Trophoblast cell (in vitro differentiated cells and primary cell): ENCODE results near the gene MAMLD1.

Source experiments
- DNase-seq, 2 donors: peaks; one replicate each; pipeline ENCODE4 v3.0.0-alpha.2; 2016
- H2AFZ ChIP-seq: 2 replicates; pipeline ENCODE4 v1.6.1; 2013; ENCODE audit warnings: low read length, moderate library complexity, mild to moderate bottlenecking; ENCODE audit not compliant: insufficient read depth, poor library complexity
- H2AK5ac ChIP-seq: 2 replicates; pipeline ENCODE4 v1.6.1; 2013; ENCODE audit warnings: mild to moderate bottlenecking, low read length
- H2BK120ac ChIP-seq: 2 replicates; pipeline ENCODE4 v1.6.1; 2013; ENCODE audit warnings: low read length, mild to moderate bottlenecking, moderate library complexity; ENCODE audit not compliant: insufficient read depth, poor library complexity
- H2BK12ac ChIP-seq: 2 replicates; pipeline ENCODE4 v1.6.1; 2013; ENCODE audit warnings: mild to moderate bottlenecking, low read length, moderate library complexity
- H2BK5ac ChIP-seq: 2 replicates; pipeline ENCODE4 v1.6.1; 2013; ENCODE audit warnings: low read length, low read depth, moderate library complexity, mild to moderate bottlenecking; ENCODE audit not compliant: poor library complexity
- H3K14ac ChIP-seq: 2 replicates; pipeline ENCODE4 v1.6.1; 2013; ENCODE audit warnings: mild to moderate bottlenecking, low read length
- H3K18ac ChIP-seq: 2 replicates; pipeline ENCODE4 v1.6.1; 2013; ENCODE audit warnings: mild to moderate bottlenecking, low read length
- H3K23ac ChIP-seq: 2 replicates; pipeline ENCODE4 v1.6.1; 2013; ENCODE audit warnings: low read length
- H3K27ac ChIP-seq: 2 replicates; pipeline ENCODE4 v1.5.1; 2013; ENCODE audit warnings: low read depth, mild to moderate bottlenecking, inconsistent platforms, low read length, moderate library complexity
- H3K27me3 ChIP-seq: 2 replicates; pipeline ENCODE4 v1.6.1; 2013; ENCODE audit warnings: inconsistent platforms, mild to moderate bottlenecking, low read length, moderate library complexity; ENCODE audit not compliant: insufficient read depth
- H3K36me3 ChIP-seq, 2 experiments: 1 replicate in 1 of 2; 2 replicates in 1 of 2; pipeline ENCODE4 v1.6.1; 2013; ENCODE audit warnings: low read length in 2 of 2, mild to moderate bottlenecking in 2 of 2, moderate library complexity in 1 of 2; ENCODE audit not compliant: insufficient read depth in 2 of 2, control insufficient read depth in 1 of 2
- H3K4ac ChIP-seq: 2 replicates; pipeline ENCODE4 v1.6.1; 2013; ENCODE audit warnings: low read depth, mild to moderate bottlenecking, low read length, moderate library complexity
- H3K4me1 ChIP-seq, 2 experiments: 1 replicate in 1 of 2; 2 replicates in 1 of 2; pipeline ENCODE4 v1.6.1; 2013; ENCODE audit warnings: low read length in 2 of 2, mild to moderate bottlenecking in 2 of 2, moderate library complexity in 1 of 2; ENCODE audit not compliant: insufficient read depth in 2 of 2, control insufficient read depth in 1 of 2
- H3K4me2 ChIP-seq: 2 replicates; pipeline ENCODE4 v1.6.1; 2013; ENCODE audit warnings: inconsistent platforms, mild to moderate bottlenecking, low read length, moderate library complexity
- H3K4me3 ChIP-seq: 2 replicates; pipeline ENCODE4 v1.5.1; 2013; ENCODE audit warnings: mild to moderate bottlenecking, low read depth, low read length, inconsistent platforms
- H3K79me1 ChIP-seq: one replicate; pipeline ENCODE4 v1.6.1; 2013; ENCODE audit warnings: low read length
- H3K79me2 ChIP-seq: 2 replicates; pipeline ENCODE4 v1.6.1; 2013; ENCODE audit warnings: low read length, mild to moderate bottlenecking; ENCODE audit not compliant: control insufficient read depth, insufficient read depth, poor library complexity
- H3K9ac ChIP-seq: 2 replicates; pipeline ENCODE4 v1.6.1; 2013; ENCODE audit warnings: mild to moderate bottlenecking, low read length
- H3K9me3 ChIP-seq: 2 replicates; pipeline ENCODE4 v1.6.1; 2013; ENCODE audit warnings: low read depth, mild to moderate bottlenecking, control low read depth, inconsistent platforms, low read length; ENCODE audit not compliant: insufficient read depth
- H4K12ac ChIP-seq: 2 replicates; pipeline ENCODE4 v1.6.1; 2013; ENCODE audit warnings: low read depth, mild to moderate bottlenecking, low read length, moderate library complexity
- H4K8ac ChIP-seq: 2 replicates; pipeline ENCODE4 v1.6.1; 2013; ENCODE audit warnings: low read depth, mild to moderate bottlenecking, low read length, moderate library complexity
- H4K91ac ChIP-seq: one replicate; pipeline ENCODE4 v1.6.1; 2013; ENCODE audit warnings: low read depth, mild to moderate bottlenecking, low read length, moderate library complexity
- WGBS: extraction: QIAGEN DNeasy Blood & Tissue Kit; methylation state at CpG from one replicate; pipeline ENCODE4 v1.1.7; 2013; ENCODE audit warnings: missing lambda C conversion rate; ENCODE audit not compliant: insufficient read length, insufficient coverage; ENCODE audit errors: extremely low coverage; 5-methylcytosine and 5-hydroxymethylcytosine counted together

Gene MAMLD1

DNA sequence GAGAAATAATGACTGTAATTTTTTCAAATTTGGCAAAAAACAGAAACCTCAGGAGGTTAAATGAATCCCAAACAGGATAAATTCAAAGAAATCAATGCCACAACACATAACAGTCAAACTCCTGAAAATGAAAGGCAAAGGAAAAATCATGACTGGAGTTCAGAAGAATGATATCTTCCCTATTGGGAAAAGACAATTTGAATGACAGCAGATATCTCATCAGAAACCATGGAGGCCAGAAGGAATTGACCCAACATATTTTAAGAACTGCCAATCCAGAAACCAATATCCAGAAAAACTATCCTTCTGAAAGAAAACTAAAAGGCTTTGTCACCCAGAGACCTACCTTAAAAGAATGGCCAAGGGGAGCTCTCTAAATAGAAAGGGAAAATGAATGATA, 40.1 kb upstream of the MAMLD1 start:
- Histone ChIP-seq H4K12ac (no peak overlapping the region), H3K36me3 (no peaks in the 10 kb centered on the region), H2AFZ (no peak overlapping the region), H3K9me3 (no peaks in the 10 kb centered on the region), H2AK5ac (no peak overlapping the region), H3K27ac (no peak overlapping the region), H3K9ac (no peak overlapping the region), H3K4me3 (no peak overlapping the region), H3K4me1 (no peaks in the 10 kb centered on the region), H2BK120ac (no peak overlapping the region), H3K4me2 (no peak overlapping the region), H3K14ac (no peak overlapping the region), H3K79me2 (no peaks in the 10 kb centered on the region), H3K23ac (no peak overlapping the region), H4K91ac (no peak overlapping the region), H2BK5ac (no peak overlapping the region), H2BK12ac (no peak overlapping the region), H3K18ac (no peak overlapping the region), H4K8ac (no peak overlapping the region), H3K79me1 (no peaks in the 10 kb centered on the region), H3K27me3 (no peaks in the 10 kb centered on the region), H3K4ac (no peak overlapping the region)
- no peak for DNase-seq

DNA sequence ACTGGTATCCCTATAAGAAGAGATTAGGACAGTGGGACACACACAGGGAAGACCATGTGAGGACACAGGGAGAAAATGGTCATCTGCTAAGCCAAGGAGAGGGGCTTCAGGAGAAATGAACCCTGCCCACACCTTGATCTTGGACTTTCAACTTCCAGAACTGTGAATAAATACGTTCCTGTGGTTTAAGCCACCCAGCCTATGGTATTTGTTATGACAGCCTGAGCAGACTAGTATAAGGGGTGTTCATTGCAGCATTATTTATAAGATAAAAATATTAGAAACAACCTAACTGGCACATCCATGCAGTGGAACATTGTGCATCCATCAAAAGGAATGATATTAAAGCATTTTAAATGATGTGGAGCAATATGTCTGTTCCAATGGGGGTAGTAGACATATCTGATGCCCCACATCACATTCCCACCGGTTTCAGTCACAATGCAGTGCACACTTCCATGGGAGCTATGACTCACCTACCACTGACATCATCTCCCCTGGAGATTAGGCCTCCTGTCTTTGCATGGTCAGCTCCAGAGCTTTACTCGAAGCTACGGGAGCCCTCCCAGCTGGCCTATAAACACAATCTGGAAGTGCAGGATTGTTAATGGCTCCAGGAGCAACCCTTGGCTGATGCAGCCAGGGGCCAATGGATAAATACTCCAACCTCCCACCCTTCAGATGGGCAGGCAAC, 38.9 kb upstream of the MAMLD1 start:
- H3K36me3 ChIP-seq: peaks cover 0 to 2% of the 10 kb centered on the region in 2 experiments
- no CpG with 5 or more reads among the region's 4 CpGs for WGBS
- H3K4me1 ChIP-seq: no peaks in the 10 kb centered on the region
- no peak overlapping the region for H3K4me2 ChIP-seq
- H2BK5ac ChIP-seq: no peak overlapping the region
- no peak overlapping the region for H3K18ac ChIP-seq
- H3K4ac ChIP-seq: no peak overlapping the region
- DNase-seq: peak; percentile 63 to 73
- H3K79me2 ChIP-seq: no peaks in the 10 kb centered on the region
- H3K14ac ChIP-seq: no peak overlapping the region
- no peak overlapping the region for H4K91ac ChIP-seq
- no peak overlapping the region for H3K23ac ChIP-seq
- no peak overlapping the region for H3K27ac ChIP-seq
- no peaks in the 10 kb centered on the region for H3K27me3 ChIP-seq
- no peak overlapping the region for H4K8ac ChIP-seq
- no peak overlapping the region for H2BK12ac ChIP-seq
- no peak overlapping the region for H2AFZ ChIP-seq
- H2AK5ac ChIP-seq: no peak overlapping the region
- no peak overlapping the region for H3K9ac ChIP-seq
- no peaks in the 10 kb centered on the region for H3K79me1 ChIP-seq
- H4K12ac ChIP-seq: no peak overlapping the region
- no peak overlapping the region for H2BK120ac ChIP-seq
- no peak overlapping the region for H3K4me3 ChIP-seq
- H3K9me3 ChIP-seq: no peaks in the 10 kb centered on the region

DNA sequence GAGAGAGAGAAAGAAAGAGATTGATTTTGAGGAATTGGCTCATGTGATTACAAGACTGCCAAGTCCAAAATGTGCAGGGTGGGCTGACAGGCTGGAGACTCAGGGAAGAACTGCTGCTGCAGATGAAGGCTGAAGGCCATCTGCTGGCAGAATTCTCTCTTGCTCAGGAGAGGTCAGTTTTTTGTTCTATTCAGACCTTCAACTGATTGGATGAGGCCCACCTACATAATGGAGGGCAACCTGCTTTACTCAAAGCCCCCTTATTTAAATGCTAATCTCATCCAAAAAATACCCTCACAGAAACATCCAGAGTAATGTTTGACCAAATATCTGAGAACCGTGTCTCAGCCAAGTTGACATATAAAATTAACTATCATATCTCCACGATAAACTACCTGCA, 38.2 kb upstream of the MAMLD1 start:
- Histone ChIP-seq H3K27ac (no peak overlapping the region), H3K9ac (no peak overlapping the region), H2AFZ (no peak overlapping the region), H3K79me2 (no peaks in the 10 kb centered on the region), H3K23ac (no peak overlapping the region), H2BK5ac (no peak overlapping the region), H3K18ac (no peak overlapping the region), H3K4ac (no peak overlapping the region), H2BK12ac (no peak overlapping the region), H2AK5ac (no peak overlapping the region), H3K79me1 (no peaks in the 10 kb centered on the region), H4K8ac (no peak overlapping the region), H3K4me1 (no peaks in the 10 kb centered on the region), H3K4me2 (no peak overlapping the region), H3K9me3 (no peaks in the 10 kb centered on the region), H3K4me3 (no peak overlapping the region), H3K14ac (no peak overlapping the region), H4K91ac (no peak overlapping the region), H4K12ac (no peak overlapping the region), H2BK120ac (no peak overlapping the region), H3K36me3 (peaks cover 0 to 2% of the 10 kb centered on the region in 2 experiments), H3K27me3 (no peaks in the 10 kb centered on the region)
- DNase-seq: no peak
- WGBS: no CpG with 5 or more reads among the region's 2 CpGs

DNA sequence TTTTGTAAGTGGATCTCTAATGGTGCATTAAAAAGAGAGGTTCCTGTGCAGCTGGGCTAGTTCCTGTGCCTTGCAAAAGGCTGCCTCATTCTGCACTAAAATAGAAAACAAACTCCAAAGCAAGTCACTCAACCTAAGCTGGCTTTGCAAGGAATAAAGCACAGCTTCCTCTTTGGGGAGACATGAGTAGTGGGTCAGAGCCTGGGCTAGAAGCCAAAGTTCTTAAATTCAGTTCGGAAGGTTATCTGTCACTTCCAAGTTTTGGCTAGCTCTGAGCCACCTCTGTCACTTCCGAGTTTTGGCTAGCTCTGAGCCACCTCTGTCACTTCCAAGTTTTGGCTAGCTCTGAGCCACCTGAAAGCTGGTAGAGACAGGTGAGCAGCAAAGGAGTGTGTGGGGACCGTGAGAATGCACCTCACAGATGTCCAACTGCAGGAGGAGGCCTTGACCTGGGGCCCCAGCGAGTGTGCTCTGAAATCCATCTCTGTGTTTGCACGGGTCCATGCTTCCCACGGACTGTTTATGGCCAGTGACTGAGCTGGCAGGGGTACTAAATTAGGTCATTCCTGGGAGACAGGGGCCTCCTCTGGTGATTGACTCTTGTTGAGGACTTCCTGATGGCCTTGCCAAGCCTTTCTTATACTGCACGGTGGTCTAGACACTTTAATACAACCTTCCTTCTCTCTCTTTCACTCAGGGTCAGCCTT, 36.4 kb upstream of the MAMLD1 start:
- Histone ChIP-seq H2BK12ac (no peak overlapping the region), H3K4ac (no peak overlapping the region), H3K79me1 (no peaks in the 10 kb centered on the region), H3K14ac (no peak overlapping the region), H3K4me2 (no peak overlapping the region), H4K12ac (no peak overlapping the region), H3K36me3 (peaks cover 0 to 2% of the 10 kb centered on the region in 2 experiments), H2AK5ac (no peak overlapping the region), H4K8ac (no peak overlapping the region), H4K91ac (no peak overlapping the region), H3K23ac (no peak overlapping the region), H3K27ac (no peak overlapping the region), H3K18ac (no peak overlapping the region), H3K27me3 (no peaks in the 10 kb centered on the region), H3K9ac (no peak overlapping the region), H3K79me2 (no peaks in the 10 kb centered on the region), H3K4me1 (no peaks in the 10 kb centered on the region), H2BK5ac (no peak overlapping the region), H3K9me3 (no peaks in the 10 kb centered on the region), H2BK120ac (no peak overlapping the region), H3K4me3 (no peak overlapping the region), H2AFZ (no peak overlapping the region)
- no peak for DNase-seq
- no CpG with 5 or more reads among the region's 7 CpGs for WGBS
